PC-9 (cell line): ENCODE measurements around the gene NTSR2.

ENCODE experiments used
- CTCF ChIP-seq: fragments of 200-600 bp; sonication (generic); conservative IDR thresholded peaks from 2 replicates; pipeline ENCODE4 v1.6.1; 2017; ENCODE audit warnings: mixed run types, antibody characterized with exemption, mild to moderate bottlenecking, moderate library complexity
- EZH2 ChIP-seq: fragments of 200-600 bp; sonication (generic); IDR thresholded peaks from 2 replicates; pipeline ENCODE4 v1.8.0; 2017; ENCODE audit warnings: antibody characterized with exemption, low read depth

- TF ChIP-seq CTCF (no peak), EZH2 (no peak)
Observed at GRCh38 chr2:11658208-11659114, 11.5 kb downstream of the NTSR2 start.
